GM19328 (cell line): ENCODE results near the gene MED25.

ENCODE experiments used
- ATAC-seq: cut with Tn5 transposase; IDR thresholded peaks from one replicate; pipeline ENCODE4 v1.9.1; 2021; ENCODE audit warnings: mild to moderate bottlenecking, moderate library complexity; ENCODE audit not compliant: unreplicated experiment

MED25 gene

DNA sequence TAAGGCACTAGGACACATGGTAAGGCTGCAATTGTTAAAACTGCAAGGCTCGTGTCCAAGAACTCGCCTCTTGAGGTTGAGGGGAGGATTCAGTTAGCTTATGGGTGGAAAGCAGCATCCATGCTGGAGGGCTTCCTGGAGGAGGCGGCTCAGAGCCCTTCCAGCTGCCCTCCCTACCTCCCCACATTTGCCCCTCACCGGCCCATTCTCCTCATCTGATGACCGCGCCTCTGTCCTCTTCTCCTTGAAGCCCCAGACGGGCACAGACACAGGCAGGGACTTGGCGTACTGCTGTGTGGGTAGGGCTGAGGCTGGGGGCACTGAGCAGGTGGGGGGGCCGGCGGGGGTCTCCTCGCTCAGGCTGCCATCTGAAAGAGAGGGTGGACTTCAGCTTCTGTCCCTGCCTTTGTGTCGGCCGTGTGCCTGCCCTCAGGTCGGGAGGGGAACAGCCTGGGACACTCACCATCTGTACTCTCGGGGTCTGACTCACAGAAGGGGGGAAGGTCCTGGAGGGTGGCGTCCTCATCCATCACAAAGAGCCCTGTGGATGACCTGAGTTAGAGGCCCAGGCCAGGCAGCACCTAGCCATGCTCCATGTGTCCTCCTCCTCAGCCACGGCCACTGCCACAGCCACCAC, 53.4 kb downstream of the MED25 start:
- ATAC-seq = no peak

DNA sequence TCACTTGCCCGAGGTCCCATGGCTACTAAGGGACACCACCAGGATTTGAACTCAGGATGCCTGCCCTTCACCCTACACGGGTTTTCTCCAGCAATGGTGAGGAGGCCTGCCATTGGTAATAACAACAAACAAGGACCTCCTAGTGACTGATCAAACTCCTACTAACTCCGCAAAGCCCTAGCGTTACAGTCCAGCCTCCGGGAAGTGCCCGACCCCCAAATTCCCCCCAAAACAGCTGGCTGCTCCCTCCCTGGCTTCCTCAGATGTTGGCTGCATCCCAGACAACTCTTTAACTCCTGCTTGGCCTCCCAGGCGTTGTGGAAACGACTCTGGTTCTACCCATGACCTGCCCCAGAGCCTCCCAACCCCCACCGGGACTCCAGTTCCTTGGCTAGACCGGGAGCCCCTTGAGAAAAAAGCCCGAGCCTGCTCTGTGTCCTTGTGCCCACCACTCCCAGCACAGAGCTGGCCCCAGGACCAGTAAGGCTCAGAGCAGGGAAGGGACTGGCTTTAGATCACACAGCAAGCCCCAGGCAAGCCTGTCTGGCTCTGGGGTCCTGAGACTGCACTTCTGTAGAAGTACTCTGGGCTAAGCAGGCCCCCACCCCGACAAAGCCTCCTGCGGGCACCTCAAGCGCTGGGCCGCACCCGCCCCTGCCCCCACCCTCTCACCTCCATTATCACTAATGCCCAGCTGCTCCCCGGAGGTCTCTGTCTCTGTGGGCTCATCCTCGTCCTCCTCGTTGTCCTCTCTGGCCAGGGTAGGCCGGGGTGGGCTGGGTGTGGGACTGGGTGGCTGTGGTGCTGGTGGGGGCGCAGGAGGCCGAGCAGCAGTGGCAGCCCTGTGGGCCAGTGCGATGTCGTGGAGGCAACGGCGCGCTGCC, 54.4 kb downstream of the MED25 start:
- ATAC-seq = no peak

DNA sequence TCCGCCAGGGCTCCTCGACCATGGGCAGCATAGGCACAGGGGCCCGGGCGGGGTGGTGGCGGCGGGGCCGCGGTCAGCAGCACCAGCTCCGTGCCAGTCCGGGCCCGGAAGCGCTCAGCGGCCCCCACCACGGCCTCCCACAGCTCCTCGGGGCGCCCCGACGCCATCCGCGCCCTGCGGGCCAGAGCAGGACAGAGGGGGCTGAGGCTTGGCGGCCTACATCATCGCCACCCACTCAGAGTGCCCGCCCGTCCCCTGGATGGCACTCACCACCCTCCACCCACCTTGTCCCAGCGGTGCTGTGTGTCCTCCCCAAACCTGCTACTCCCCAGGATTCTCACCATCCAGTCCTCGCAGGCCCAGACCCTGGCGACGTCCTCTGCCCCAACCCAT, 55.0 kb downstream of the MED25 start:
- ATAC-seq = no peak

GRCh38 chr19:49873834-49874233, 55.7 kb downstream of the MED25 start:
- no peak for ATAC-seq

- no peak for ATAC-seq
Measured at GRCh38 chr19:49874503-49875157, 56.5 kb downstream of the MED25 start.

GRCh38 chr19:49875177-49875576, 57.1 kb downstream of the MED25 start:
- ATAC-seq = no peak

GRCh38 chr19:49875857-49876421, 57.9 kb downstream of the MED25 start:
- ATAC-seq = no peak

DNA sequence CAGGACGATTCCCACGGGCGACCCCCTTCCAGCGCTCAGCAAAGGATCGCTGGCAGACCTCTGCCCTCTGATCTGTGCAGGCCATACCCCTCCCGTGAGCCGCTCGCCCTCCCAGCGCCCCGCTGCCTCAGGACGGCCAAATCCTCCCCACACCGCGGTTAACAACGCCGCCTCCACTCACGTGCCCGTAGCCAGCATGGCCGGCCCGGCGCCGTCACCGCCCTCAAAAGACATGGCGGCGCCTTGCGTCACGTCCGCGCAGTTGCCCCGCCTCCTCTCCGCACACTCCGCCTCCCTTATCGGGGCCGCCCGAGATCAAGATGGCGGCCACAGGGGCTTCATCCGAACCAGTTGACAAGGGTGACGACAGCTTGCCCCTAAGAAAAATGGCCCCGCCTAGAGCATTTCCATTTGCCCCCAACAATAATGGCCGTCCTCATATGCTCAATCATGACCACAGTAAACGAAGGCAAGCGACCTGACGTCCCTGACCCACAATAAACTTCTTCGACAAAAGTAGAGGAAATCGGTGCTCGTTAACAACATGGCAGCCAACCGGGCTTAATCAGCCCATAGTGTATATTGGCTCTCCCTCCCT, 58.4 kb downstream of the MED25 start:
- ATAC-seq = peak; percentile 48

DNA sequence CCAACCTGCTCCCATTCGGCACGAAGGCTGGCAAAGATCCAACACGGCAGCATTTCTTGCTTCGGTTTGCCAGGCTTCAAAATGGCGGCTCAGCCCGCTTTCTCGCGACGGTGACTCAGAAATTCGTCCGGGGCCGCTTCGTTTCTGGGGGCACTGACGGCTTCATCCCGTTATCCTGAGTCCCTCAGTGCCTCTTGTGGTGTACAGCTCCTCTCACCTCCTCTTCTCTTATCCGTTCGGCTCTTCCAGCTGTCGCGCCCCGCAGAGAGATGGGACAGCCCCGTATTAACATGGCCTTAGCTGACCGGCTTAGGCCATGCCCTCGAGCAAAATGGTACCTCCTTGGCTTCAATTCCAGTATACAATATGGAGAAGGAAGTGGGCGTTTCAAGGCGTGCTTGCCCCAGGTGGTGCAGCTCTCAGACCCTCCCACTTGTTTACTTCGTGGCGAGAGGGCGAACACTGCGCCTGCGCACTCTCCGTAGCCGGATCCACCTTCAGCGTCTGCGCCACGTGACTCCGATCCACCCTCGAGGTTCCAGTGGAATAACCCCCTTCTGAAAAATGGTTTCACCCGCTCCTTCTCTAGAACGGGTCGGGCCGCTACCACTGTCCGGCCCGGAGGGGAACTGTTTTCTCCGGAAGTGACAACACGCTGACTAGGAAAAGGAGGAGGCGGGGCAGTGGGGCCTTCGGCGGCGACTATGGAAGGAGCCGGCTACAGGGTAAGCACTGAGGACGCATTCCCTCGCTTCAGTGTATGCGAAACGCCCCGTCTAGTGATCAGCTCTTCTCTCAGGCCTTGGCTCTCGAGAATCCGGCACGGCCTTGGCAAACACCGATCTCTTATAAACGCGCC, 59.2 kb downstream of the MED25 start, which contains the start of the genes AKT1S1 and TBC1D17:
AKT1S1 (minus strand) TSS at position 336 of the 859 bp plus-strand sequence. CDS start 4,060 bp downstream, outside the sequence.
TBC1D17 (plus strand) TSS at position 683 of the 859 bp plus-strand sequence; CDS start at position 705, 22 bp downstream.
- ATAC-seq = peak; percentile 54

DNA sequence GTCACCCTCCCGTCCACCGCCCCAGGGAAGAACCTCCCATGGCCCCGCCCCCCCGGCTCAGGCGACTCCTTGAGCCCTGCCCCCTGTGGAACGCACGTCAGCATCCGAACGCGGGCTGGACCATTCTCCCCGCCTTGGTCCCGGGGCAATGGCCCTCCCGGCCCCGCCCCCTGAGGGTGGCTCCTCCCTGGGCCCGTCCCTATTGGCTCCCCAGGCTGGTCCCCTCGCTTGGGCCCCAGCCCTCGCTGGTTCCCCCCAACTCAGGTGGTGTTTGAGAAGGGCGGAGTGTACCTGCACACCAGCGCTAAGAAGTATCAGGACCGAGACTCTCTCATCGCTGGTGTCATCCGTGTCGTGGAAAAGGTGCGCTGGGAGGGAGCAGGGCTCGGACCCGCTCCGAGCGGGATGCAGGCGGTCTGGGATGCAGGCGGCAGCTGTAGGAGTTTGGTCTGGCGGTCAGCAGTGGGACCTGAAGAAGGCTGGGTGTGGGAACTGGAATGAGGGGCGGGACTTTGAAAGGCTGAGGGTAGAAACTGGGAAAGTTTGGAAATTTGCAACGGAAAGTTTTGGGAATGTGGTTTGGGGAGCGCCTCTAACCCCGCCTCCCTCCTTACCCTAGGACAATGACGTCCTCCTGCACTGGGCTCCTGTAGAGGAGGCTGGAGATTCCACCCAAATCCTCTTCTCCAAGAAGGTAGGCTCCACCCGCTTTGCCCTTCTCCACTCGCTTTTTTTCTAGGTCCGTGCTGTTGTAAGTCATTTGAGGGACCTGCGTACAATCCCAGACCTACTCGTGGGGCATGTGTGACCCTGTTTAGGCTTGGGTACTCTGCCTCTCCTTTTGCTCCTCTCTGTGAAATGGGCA, 60.0 kb downstream of the MED25 start:
- ATAC-seq = peak; percentile 37

- ATAC-seq = no peak
Measured at GRCh38 chr19:49878744-49879070, 60.6 kb downstream of the MED25 start.

- no peak for ATAC-seq
Measured at GRCh38 chr19:49879243-49879963, 61.3 kb downstream of the MED25 start.

- no peak for ATAC-seq
Measured at GRCh38 chr19:49880162-49880869, 62.2 kb downstream of the MED25 start.

GRCh38 chr19:49881186-49881585, 63.1 kb downstream of the MED25 start:
- no peak for ATAC-seq

- no peak for ATAC-seq
Measured at GRCh38 chr19:49881672-49882394, 63.7 kb downstream of the MED25 start.

DNA sequence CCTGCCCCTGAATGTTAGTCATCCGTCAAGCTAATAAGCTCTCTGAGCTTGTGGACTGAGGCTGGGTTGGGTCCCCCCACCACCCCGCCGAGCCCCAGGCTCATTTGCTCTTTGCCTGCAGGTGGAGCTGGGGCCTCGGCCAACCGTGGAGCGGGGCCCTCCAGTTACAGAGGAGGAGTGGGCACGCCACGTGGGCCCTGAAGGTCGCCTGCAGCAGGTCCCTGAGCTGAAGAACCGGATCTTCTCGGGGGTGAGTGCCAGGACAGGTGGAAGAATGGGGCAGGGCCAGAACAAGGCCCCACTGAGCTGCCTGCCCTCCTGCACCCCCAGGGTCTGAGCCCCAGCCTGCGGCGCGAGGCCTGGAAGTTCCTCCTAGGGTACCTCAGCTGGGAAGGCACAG, 64.6 kb downstream of the MED25 start:
- ATAC-seq = no peak

DNA sequence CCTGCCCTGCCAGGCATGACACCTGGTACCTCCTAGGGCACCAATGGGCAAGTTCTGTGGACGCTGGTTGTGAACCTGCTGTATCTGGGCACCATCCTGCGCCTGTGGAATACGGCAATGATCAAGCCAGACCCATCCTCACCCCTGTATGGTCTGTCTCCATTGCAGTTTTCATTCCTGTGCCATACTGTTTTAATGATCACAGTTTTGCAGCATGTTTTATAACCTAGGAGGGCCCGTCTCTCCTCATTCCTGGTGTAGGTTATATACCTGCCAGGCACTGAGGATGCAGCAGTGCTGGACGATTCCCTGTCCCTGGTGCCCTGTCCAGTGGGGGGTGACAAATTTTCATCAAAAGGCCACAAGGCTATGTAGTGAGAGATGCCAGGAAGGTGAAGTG, 65.0 kb downstream of the MED25 start:
- no peak for ATAC-seq
